ENCODE data around the gene OGFOD2.

Gene OGFOD2

DNA sequence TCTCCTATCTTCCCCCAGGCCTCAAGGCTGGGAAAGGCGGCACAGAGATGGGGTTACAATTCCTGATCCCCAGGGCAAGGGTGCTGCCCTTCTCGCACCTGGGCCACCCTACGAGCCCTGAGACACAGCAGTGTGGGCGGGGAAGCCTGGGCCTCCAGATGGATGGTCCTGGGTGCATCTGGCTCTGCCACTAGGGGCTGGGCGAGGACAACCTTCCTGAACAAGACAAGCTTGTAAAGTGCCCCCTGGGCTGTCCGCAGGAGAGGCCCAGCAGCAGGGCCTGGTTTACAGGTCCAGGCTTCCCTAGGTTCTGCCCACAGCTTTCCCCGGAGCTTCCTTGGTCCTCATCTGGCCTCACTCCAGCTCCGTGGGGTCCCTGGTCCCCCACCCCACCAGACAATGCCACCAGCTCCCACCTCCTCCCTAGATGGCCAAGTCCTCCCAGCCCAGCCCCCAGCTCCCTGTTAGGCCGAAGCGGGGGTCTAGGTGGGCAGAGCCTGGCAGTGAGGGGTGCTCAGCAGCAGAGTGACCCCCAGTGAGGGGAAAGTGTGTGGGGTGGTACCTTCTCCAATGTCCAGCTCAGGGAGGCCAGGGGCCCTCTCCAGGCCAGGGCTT, 14.3 kb downstream of the OGFOD2 start:
- no peak for DNase-seq

GRCh38 chr12:122989874-122990419, 14.9 kb downstream of the OGFOD2 start:
- DNase-seq = no peak

DNA sequence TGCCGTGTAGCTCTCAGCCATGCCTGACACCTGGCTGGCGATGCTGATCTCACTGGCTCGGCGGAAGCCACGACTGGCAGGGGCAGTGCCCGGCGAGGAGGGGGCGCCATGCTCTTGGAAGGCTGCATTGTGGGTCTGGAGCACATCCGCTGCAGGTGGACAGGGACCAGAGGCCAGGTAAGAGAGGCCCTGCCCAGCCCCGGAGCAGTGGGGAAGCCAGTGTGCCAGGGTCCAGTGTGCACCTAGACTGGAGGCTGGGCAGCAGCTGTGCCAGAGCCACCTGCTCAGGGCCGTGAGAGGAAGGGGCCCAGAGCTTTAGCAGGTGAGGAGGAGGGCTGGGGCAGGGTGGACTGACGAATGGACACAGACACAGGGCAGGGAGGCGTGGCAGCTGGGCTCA, 15.5 kb downstream of the OGFOD2 start:
- DNase-seq = no peak

- DNase-seq = no peak
Measured at GRCh38 chr12:122990961-122991622, 16.0 kb downstream of the OGFOD2 start.

- no peak for DNase-seq
Measured at GRCh38 chr12:122991623-122992275, 16.7 kb downstream of the OGFOD2 start.

- DNase-seq = no peak
Measured at GRCh38 chr12:122992386-122992785, 17.3 kb downstream of the OGFOD2 start.

GRCh38 chr12:122994140-122994675, 19.2 kb downstream of the OGFOD2 start:
- DNase-seq = no peak

DNA sequence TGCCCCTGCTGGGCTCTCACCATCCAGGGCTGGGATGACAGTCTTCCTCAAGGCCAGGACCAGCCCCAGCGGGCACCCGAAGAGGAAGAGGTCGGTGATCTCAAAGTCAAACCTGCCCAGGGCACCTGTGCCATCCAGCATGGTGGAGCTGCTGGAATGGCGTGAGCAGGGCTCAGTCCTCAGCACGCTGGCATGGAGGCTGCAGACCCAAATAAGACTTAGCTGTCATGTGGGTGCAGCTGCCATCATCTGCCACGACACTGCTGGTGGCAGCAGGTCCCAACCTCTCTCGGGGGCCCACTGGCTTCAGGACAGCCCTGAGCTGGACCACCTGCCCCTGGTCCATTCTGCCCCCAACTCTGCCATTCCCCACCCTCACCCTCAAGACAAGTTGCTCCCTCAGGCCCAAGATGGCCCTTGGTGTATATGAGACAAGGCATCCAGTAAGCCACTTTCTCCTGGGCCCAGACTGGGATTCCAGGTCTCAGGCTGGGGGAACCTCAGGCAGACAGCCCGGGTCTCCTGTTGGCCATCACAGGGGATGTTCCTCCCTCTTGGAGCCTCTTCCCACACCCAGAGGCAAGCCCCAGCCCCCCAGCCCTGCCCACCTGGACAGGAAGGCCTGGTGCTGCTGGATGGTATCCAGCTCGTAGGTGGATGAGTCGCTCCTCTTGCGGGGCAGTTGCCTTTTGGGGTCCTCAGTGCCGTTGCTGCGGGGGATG, 19.9 kb downstream of the OGFOD2 start:
- no peak for DNase-seq

GRCh38 chr12:122995503-122996187, 20.6 kb downstream of the OGFOD2 start:
- DNase-seq = no peak

DNA sequence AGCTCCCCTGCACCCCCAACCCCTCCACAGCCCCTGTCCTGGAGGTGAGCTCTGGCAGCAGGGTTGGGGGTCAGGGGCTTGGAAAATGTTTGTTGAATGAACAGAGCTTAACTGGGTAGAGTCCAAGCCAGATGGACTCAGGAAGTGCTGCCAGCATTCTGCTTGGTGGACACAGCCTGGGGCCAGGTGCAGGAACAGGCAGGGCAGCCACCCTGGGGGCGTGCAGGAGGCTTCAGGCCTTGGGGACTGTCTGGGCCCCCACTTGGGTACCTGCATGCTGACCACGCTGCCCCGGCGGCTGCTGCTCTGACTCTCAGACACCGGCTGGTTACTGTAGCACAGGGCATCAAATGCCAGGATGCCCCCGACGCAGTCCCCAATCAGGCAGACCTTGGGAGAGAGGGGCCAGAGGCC, 21.2 kb downstream of the OGFOD2 start:
- no peak for DNase-seq

- DNase-seq = no peak
Measured at GRCh38 chr12:122996621-122997342, 21.7 kb downstream of the OGFOD2 start.

- DNase-seq = no peak
Measured at GRCh38 chr12:122997343-122998250, 22.6 kb downstream of the OGFOD2 start.

DNA sequence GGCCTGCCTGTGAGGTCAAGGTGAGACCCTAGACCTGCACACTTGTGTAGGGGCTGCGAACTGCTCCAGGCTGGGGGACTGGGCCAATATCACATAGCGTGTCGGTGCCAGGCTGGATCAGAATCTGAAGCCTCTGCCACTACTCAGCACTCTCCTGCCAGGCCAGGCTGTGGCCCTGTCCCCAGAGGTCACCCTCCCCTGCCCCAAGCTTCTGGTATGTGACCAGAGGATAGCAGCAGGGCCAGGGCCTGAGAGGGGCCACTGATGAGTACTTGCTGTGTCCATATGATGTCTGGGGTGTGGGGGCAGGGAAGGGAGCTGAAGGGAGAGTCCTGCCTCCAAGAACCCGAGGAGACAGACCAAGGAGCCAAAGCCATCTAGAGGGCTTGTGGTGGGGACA, 23.3 kb downstream of the OGFOD2 start:
- DNase-seq = no peak

DNA sequence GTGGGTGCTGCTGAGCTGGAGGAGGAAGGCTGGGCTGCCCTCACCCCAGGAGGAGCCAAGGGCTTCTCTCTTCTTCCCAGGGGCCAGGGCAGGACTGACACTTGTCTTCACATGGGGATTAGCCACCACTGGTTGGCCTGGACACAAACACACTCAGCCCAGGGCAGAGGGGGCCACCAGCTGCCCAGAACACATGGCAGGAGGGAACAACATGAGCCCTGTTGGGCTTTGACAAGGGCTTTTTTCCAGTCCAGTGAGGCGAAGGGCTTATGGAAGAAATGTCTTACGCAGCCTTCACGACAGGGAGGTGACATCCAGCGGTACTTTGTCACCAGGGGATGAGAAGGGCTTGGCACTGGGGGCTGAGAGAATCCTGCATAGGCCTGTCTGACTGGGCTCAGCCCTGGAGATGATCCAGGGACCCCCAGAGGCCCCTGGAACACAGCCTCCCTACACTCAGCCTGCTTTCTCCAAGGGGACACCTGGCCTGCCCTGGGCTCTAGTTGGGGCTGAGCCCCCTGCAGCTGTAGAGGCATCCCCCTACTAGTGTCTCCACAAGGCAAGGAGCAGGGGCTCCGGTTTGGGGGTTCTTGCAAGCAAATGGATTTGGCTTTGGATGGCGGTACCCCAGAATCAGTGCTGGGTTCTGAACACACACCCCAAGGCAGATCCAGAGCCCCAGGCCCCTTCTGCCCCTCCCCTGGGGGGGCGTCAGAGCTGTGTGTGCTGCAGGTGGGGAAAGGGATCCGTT, 24.3 kb downstream of the OGFOD2 start:
- DNase-seq = no peak

- DNase-seq = no peak
Measured at GRCh38 chr12:122999986-123000420, 25.0 kb downstream of the OGFOD2 start.

GRCh38 chr12:123000578-123000977, 25.5 kb downstream of the OGFOD2 start:
- DNase-seq = no peak

- DNase-seq = no peak
Measured at GRCh38 chr12:123001464-123001863, 26.4 kb downstream of the OGFOD2 start.

- DNase-seq = no peak
Measured at GRCh38 chr12:123003257-123003656, 28.2 kb downstream of the OGFOD2 start.

DNA sequence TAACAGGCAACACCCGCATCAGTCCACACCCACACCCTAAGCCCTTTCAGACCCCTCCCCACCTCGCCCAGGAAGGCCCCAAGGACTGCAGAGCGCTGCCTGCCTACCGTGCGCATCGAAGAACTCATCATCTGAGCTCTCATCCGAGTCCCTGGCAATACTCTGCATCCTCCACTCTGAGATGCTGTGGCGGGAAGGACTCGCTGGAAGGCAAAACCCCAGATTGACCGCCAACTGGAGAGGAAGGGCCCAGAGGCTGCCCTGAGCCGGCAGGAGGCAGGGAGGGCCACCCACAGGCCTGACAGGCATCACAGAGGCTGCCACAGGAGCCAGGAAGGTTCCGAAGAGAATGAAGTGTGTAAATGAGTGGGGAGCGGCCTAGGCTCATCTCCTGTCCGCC, 29.2 kb downstream of the OGFOD2 start:
- DNase-seq = no peak

Measured in activated CD4-positive, alpha-beta T cell treated with anti-CD3 and anti-CD28 coated beads for 4 hours (primary cell).